NCI-H128 (cell line): ENCODE results near the gene MGAT4D.
"Not testable (repeated sequence)": the region's sequence is repeated elsewhere in the genome, so short reads cannot be mapped to it uniquely, and the experiment has no call there.

ENCODE experiments used
- DNase-seq: peaks from one replicate; lab custom pipeline; 2025; ENCODE audit not compliant: unreplicated experiment; lab: John Stamatoyannopoulos, UW

Gene MGAT4D

GRCh38 chr4:140444347-140444746 lies 53.7 kb downstream of the MGAT4D start:
- not testable (repeated sequence) for DNase-seq

- DNase-seq = no peak
Measured at GRCh38 chr4:140439644-140440142, 58.4 kb downstream of the MGAT4D start.

- DNase-seq = no peak
Measured at GRCh38 chr4:140427919-140428471, 70.1 kb downstream of the MGAT4D start.

GRCh38 chr4:140427106-140427918 lies 70.8 kb downstream of the MGAT4D start, which contains the start of gene CLGN:
Gene CLGN (minus strand): TSS chr4:140427648. CDS start chr4:140413078, 14,570 bp downstream.
- peak; percentile 36 for DNase-seq

- no peak for DNase-seq
Measured at GRCh38 chr4:140426610-140427105, 71.4 kb downstream of the MGAT4D start.

- no peak for DNase-seq
Measured at GRCh38 chr4:140423106-140423505, 75.0 kb downstream of the MGAT4D start.

GRCh38 chr4:140413130-140413969 lies 84.7 kb downstream of the MGAT4D start:
- DNase-seq = not testable (repeated sequence)

- DNase-seq = no peak
Measured at GRCh38 chr4:140408974-140409373, 89.1 kb downstream of the MGAT4D start.

GRCh38 chr4:140406292-140406691 lies 91.8 kb downstream of the MGAT4D start:
- no peak for DNase-seq

- DNase-seq = no peak
Measured at GRCh38 chr4:140400111-140400510, 98.0 kb downstream of the MGAT4D start.

GRCh38 chr4:140395668-140396067 lies 102.4 kb downstream of the MGAT4D start:
- DNase-seq = no peak
